Fibroblast of gingiva (primary cell): ENCODE results near the gene CRACDL.

Experiments
- DNase-seq: peaks from one replicate; pipeline ENCODE4 v3.0.0-alpha.2; 2011; ENCODE audit warnings: low read depth

CRACDL gene

DNA sequence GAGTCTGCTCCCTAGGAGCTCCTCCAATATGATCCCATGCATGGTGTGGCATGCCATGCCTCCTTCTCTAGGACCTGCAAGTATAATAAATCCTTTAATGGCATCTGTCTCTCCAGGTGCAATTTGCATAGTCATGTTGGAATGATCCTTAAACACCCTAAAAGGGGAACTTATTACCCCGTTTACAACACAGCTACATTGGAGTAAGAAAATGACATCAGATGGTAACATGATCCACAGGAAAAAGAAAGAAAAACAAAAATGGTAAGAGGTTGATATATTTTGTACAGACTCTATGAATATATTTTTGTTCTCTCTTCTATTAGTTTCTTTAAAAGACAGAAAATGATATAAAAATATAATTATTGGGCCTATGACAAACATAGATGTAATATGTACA, 79.0 kb downstream of the CRACDL start:
- DNase-seq: no peak

DNA sequence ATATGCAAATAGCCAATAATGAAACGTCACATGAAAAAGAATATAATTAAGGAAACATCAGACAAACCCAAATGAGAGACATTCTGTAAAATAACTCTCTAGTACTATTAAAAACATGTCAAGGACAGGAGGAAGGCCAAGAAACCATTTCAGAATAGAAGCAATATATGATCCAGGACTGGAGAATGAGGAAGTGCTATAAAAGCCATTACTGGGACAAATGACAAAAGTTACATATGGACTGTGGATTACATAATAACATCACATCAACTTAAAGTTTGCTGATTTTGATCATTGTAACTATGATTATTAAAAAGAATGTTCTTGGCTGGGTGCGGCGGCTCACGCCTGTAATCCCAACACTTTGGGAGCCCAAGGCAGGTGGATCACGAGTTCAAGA, 81.3 kb downstream of the CRACDL start:
- DNase-seq: no peak

DNA sequence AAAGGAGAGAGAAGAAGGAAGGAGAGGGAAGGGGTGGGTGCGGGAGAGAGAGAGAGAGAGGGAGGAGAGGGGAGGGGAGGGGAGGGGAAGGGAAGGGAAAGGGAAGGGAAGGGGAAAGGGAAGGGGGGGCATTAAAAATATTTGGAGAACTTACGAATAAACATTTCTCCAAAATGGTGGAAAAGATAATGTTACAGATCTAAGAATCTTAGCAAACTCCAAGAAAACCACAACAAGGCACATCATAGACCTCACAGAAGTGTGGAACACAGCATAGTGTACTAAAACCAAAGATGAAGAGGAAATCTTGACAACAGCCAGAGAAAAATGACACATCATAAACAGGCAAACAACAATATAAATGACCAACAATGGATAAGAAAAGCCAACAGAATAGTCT, 83.1 kb downstream of the CRACDL start:
- DNase-seq: no peak

DNA sequence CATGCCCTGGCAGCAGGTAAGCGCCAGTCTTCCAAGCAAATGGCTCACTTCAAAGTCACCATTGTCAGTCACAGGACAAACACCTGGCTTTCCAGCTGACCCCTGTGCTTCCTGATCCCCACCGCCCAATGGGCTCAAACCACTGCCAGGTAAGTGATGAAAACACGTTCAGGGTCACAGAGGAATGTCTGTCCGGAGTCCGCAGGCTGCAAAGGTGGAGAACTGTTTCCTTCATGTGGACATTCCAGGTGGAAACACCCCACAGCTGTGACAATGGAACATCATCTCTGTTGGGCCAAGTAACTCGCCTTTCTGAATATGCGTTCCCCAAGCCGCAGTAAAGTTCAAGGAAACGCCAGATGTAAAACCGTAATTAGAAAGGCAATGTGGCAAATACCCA, 86.0 kb downstream of the CRACDL start:
- no peak for DNase-seq

DNA sequence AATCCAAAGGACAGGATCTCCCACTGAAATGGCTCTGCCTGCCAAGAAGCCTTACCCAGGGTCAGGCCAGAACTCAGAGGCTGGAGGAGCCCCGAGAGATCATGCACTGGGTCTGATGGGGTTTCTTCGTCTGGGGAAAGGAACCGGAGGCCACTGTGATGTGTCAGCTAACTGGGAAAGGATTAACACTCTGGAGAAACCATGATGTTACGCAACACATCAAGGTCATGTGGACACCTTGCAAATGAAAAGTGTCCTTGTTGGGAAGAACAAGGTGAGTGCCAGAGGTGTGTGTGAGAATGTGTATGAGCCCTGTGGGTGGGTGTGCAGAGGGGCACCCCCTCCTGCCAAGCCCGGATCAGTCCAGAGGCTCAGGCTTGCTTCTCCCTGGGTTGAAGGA, 86.9 kb downstream of the CRACDL start:
- no peak for DNase-seq

DNA sequence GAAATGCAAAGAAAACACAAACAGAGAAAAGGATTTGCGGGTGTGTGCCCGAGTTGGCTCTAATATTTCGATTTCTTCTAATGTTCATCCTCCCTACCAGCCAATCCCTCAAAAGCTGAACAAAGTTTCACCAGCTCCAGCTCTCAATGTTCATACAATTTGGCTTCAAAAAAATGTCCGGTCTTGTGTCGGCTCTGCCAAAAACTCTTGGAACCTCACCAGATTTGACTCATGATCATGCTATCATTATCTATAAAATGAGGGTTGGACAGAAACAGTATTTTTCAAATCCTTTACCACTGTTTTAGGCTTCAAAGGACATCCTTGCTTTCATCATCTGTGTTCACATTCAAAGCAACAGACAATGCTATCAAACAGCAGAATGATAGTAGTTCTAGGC, 88.2 kb downstream of the CRACDL start:
- peak; percentile 14 for DNase-seq

DNA sequence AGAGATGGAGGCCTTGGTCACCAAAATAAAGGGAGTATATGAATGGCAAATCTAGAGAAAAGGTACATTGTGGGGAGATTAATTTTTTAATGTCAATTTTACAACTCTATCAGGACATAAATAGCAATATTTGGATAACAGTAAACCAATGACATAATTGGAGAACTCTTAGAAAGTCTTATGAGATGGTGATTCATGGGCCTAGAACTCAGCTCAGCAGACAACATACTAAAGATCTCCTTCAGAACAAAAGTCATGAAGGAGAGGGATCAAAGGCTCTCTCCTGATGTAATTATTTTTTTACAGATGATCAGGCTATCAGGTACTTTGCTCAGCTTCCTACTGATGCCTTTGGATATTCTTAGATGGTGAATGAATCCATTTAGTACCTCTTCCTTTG, 90.0 kb downstream of the CRACDL start:
- DNase-seq: no peak

DNA sequence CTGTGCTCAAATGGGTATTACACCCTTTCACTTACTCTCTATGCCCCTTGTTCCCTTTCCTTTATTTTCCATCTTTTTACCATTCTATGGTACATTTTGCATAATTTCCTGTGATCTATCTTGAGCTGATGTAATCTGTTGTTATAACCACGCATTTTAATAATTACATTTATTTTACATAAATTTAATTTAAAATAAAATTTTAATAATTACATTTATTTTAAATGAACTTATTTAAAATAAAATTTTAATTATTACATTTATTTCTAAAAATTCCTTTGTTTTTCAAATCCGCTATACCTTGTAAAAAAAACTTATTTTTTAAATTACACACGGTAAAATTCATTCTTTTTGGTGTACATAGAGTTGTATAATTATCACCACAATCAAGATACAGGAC, 93.9 kb downstream of the CRACDL start:
- DNase-seq: no peak

DNA sequence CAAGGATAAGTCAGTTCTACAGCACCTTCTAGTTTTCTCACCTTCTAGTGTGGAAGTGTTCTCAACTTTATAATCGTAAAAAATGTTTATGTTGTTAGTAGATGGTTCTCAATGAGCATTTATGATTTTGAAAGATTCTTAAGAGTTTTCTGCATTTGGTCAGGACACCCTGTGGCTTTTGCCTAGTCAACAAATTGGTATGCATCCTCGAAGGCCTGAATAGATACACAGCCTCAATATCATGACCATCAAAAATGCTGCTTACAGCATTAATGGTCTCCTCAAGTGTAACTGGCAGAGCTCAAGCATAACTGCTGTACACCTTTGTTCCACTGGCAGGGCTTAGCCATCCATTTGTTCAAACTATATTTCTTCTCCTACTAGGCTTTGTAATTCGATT, 96.7 kb downstream of the CRACDL start:
- no peak for DNase-seq

DNA sequence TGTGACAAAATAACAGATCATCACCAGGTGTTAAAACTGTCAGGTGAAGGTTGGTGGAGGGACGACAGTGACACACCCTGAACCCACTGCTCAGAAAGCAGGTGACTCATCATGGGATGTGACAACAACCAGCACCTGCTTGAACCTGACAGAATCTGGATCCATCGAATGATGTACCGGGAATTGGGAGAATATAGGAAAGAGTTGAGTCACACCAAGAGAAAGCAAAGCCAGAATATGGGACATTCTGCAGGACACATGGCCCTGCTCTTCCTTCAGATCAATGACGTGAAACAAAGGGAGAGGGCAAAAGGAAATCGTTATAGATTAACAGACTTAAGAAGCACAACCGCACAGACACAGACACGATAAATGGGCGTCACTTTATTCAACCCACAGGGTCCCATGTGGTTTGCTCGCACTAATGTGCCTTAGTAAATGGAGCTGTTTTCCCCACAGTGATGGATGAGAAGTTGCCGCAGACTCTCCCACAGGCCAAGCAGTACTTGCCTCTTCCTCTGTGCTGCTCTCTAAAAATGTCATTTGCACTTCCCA, 100.1 kb downstream of the CRACDL start:
- no peak for DNase-seq

DNA sequence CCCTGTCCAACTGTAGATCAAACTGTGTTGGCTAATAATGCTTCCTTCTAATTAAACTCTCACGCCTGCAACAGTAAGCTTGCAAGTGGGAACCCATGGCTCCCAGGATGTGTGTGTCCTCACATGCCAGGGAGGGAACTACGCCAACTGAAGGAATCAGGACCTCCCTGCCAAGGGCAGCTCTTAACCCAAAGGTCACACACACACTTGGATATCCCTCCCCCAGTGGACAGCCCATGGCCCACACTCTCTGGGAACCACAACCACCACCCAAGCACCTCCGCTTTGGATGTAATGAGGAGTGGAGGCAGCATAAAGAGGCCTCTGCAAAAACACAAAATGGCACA, 102.1 kb downstream of the CRACDL start:
- DNase-seq: no peak

DNA sequence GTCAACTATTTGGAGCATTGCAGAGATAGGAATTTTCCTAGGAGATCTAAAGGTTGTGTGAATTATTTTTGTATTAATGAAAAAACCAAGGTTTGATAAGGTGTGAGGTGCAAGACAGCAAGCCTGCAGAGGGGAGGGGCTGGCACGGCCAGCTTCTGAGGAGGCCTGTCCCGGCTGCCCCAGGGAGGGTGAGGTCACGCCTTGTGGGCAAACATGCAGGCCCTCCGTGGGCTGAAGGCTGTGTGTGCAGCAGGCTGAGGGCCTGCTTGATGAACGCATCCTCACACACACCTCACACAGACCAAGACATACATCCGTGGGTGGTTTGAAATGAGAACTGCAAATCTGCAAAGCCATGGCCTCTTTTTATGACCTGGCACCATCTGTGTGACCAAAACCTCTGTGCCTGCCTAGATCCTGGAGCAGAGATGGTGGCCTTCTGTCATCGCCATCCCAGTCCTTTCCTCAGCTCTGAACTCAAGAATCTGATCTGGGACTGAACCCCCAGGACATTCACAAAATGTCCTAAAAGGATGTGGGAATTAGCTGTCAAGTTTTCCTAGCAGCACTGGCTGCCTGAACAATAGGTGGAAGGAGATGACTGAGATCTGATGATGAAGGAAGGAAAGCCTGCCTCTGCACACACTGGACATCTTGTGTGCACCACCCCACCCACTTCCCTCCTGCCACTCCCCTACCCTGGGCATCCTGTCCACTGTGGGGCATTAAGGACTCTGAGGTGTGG, 102.7 kb downstream of the CRACDL start:
- no peak for DNase-seq

DNA sequence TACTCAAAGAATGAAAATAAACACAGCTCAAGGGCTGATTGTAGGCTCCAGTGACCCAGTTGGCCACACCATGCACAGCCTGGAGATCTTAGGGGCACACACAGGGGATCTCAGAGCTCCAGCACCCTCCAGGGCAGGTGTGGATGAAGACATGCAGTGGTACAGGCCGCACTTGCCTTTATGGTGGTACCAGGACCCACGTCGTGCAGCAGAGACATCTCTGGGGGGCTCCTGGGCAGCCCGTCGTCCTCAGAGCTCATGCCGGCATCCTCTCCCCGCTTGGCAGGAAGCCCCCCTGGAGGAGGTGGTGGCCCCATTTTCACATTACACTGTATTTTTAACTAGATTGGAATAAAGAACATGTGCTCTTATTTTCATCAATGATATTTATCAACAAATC, 103.9 kb downstream of the CRACDL start:
- no peak for DNase-seq

DNA sequence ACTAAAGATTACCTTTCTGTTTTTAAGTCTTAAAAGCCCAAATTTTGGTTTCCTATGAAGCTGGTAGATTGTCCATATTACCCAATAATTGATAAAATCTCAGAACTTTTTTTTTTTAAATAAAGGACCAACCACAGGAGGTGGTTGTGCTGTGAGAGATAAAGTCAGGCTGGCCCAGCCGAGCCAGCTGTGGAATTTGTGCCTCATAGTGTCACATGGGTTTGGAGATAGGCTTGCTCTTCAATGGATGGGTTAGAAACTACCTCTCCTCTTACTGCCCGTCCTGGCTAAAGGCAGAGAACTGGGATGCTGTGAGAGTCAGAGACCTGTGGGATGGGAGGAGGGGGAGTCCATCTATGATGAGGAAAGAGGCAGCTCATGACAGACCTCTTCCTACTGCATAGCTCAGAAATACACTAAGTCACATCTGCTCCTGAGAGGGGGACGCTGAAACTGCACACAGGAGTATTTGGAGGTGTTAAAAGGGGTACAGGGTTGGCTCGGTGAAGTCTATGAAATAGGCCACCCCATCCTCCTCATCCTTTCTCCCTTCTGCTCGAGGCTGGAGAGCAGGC, 105.4 kb downstream of the CRACDL start:
- DNase-seq: no peak

DNA sequence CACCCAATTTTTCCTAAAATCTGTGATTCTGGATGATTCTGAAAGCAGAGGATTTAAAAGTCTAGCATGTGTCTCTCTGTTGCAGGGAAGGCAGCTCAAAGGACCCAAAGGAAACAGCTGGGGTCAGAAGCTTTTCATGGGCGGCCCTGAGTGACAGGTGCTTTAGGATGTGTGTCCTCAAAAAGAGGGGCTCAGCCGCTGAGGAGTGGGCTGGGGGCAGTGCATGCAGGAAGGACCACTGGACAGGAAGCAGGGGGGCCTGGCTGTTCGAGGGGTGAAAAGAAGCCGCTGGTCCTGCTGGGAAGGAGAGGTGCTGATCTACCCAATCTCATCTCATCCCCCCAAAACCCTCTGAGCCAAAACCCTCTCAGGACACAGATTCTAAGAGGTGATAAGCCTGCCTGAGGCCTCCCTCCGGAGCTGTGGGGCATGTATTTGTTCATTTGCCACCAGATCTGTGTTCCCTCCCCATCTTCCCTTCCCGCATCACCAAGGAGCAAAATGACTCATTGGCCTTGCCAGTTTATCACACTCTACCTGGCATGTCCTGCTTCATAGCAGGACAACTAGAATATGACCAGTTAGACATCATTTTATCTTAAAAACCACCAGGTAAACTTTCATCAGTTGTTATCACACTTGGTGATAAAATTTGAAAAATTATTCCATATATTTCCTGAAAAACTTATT, 106.3 kb downstream of the CRACDL start:
- no peak for DNase-seq

DNA sequence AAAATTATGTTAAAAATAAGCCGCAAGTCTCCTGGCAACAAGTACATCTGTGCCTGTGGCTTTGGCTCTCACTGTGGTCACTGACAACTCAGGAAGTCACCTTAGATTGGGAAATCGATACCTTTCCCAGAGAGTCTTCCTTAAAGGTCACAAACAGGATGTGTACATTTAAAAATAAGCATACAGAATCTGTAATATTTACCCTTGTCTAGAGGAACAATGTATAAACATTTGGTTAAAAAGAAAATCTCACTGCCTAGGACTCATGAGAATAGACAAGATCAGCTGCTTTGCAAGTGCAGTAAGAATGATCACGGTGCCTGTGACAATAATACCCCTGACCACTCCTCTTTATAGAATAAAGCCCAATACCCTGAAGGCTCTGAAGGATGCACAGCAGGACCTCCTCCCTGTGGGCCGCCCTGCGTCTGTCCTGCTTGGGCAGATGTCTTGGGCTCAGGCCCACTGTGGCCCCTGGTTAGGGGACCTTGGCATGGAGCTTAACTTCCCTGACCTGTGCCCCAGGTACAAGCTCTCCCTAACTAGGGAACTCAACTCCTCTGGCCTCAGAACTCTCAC, 107.1 kb downstream of the CRACDL start:
- DNase-seq: no peak

DNA sequence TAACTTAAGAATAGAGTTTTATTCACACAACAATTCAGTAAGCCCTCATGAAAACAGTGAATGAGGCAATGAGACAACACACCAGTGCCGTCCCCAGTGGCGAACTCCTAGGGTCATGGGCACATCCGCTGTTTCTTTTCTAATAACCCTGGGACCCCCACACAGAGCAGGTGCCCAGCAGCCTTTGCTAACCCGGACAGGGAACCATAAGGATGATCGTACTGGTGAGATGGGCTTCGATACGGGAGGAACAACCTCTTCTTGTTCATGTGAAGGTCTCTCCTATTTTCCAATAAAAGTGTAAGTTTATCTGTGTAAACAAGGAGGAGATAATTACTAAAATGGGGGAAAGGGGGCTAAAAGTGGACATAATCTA, 107.7 kb downstream of the CRACDL start:
- DNase-seq: no peak

DNA sequence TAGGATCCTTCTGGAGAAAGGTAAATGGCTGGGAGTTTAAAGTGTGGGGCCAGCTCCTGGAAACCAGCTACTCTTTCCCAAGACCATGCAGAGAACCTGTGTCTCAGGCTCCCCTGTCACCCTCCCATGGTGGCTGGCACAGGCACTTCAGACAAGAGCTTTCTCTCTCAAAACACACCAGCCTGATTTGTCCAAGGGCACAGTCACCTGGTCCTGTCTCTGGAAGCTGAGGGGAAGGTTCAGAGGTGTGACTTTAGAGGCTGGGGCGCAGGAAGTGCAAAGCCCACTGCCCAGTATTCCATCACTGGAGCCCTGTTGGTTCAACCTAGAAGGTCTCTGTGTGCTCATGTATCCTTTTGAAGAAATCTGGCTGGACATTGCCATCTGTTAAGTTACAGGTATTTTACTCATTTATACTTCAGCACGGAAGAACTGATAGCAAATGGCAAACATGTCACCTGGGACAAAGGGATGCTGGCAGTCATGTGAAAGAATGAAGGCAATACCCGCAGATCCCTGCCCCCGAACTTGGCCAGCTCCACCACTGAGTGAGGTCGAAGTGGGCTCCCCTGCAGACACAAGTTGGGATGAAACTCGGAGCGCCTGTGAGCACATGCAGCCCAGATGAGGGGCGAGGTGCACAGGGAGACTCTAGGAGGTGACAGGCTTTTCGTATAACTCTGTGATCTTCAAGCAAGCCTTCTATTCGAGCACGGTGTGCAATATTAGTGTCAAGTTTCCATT, 108.2 kb downstream of the CRACDL start:
- no peak for DNase-seq

DNA sequence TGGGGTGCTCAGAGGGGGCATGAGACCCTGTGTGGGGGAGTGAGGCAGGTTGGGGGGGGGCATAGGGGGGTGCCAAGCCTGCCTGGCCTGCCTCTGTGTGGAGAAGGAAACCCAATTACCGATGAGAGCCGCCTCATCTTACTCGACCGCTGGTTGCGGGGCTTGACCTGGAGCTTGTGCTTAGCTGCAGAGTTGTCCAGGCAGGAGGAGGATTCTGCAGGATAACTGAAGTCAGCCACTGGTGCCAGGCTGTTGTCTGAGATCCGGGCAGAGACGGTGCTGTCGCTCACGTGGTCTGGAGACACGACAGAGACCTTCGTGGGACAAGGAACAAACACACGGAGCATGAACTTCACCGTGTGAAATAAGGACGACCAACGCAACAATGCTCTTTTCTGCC, 109.2 kb downstream of the CRACDL start:
- DNase-seq: no peak

DNA sequence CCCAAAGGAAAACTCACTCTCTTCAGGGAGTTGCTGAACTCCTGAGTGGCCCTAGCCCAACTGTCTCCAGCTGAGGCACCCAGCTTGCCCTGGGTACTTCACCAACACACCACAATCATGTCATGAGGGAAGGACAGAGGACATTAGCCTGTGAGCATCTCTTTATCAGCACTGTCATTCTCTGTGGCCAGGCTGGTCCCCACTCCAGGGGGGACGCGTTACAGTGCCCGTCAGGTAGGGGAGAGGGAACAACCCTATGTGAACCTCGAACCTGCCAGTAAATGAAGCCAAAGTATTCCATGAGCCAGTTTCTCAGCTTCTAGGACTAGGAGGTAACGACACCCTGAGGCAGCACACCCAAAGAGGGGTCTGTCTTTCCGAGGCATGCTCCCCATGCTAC, 110.2 kb downstream of the CRACDL start:
- no peak for DNase-seq

DNA sequence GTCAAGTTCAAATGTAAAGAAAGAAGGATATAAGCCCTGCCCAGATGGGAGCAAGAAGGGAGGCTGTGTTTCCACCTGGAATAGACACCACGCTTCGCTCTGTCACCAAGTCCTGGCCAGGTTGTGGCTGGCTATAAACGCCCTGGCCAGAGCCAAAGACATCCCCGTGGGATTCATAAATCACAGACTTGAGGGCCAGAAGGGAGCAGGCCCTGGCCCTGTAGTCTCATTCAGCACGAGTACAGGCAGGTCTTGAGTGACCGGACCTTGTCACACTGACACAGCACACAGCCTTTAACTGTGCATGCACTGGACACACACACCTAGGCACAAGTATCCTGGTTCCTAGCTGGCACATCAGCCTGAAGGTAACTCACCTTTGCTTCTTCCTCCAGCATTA, 110.6 kb downstream of the CRACDL start:
- DNase-seq: no peak

DNA sequence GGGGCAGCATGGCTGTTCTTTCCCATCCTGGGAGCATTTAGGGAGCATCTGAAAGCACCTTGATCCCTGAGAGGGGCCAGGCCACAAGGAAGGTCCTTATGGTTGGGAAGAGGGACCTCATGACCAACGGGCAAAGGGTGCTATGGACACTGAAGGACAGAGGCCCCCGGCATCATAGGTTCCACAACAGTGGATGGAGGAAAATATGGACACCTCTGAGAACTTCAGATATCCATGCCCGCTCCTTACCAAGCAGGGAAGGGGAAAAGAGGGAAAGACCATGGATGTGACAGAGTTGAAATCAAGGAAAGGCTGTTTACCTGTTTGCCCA, 111.0 kb downstream of the CRACDL start:
- DNase-seq: no peak
